ENCODE results near the gene PEX3.
A peak's percentile ranks its signal among the peaks of the same experiment; 100 is the strongest.

PEX3 gene, protein sequence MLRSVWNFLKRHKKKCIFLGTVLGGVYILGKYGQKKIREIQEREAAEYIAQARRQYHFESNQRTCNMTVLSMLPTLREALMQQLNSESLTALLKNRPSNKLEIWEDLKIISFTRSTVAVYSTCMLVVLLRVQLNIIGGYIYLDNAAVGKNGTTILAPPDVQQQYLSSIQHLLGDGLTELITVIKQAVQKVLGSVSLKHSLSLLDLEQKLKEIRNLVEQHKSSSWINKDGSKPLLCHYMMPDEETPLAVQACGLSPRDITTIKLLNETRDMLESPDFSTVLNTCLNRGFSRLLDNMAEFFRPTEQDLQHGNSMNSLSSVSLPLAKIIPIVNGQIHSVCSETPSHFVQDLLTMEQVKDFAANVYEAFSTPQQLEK

DNA sequence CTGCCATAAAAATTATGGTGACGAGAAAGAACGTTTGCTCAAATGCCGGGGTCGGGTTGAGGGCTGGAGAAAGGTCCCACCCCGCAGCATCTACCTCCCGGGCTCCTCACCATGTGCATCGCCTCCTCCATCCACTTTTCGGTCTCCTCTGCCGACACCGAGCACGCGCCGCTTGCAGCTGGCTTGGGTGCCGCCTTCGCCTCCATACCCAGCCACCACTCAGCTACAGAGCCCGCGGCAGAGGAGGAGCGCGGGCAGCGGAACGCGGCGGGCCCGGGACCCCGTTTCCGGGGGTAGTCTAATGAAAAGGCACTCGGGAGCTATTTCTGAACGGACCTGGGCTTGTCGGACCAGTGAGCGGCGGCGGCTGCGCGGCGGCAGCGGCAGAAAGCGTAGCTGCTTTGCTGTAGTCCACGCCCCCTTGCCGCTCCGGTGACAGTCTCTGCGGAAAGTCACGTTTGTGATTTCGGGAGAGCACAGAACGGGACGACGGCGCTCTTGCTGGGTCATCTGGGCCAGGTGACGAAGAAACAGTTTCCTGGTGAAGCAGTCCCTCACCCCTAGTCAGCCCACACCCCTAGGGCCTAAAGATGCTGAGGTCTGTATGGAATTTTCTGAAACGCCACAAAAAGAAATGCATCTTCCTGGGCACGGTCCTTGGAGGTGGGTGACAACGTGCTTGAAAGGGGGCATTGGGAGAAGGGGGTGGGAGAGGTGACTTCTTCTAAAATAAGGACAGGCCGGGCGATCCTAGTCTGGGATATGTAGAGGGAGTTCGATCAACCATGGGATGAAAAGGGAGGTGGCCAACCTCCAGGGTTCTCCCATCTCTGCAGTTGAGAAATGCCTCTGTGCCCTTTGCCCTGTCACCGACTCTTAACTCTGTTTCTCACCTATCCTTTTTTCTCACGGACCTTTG, at the start of gene PEX3, which contains the start of gene ADAT2:
TSS of gene PEX3 (plus strand) at position 353 of the 919 bp plus-strand sequence. CDS start at position 591, 238 bp downstream.
TSS of gene ADAT2 (minus strand) at position 243 of the 919 bp plus-strand sequence. CDS start at position 206, 37 bp downstream.
- DNase-seq (ENCODE audit: low read depth, low spot score), result peak; percentile 97

DNA sequence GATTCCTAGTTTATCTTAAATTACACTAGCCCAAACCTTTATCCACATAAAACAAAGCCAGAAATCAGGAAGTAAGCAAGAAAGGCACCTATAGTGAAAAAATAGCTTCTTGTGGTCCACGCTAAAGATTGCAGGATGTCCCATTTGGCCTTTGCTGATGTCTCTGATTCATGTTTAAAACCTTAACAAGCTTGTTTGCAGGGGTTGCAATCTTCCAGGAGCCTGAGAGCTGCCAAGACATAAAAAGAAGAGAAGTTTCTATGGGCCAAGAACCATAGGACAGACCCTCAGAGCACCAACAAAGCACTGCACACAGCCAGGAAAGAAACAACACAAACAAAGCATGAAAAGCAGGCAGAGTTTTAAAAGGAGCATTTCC, 49.5 kb upstream of the PEX3 start:
- DNase-seq (ENCODE audit: low read depth, low spot score), result no peak

DNA sequence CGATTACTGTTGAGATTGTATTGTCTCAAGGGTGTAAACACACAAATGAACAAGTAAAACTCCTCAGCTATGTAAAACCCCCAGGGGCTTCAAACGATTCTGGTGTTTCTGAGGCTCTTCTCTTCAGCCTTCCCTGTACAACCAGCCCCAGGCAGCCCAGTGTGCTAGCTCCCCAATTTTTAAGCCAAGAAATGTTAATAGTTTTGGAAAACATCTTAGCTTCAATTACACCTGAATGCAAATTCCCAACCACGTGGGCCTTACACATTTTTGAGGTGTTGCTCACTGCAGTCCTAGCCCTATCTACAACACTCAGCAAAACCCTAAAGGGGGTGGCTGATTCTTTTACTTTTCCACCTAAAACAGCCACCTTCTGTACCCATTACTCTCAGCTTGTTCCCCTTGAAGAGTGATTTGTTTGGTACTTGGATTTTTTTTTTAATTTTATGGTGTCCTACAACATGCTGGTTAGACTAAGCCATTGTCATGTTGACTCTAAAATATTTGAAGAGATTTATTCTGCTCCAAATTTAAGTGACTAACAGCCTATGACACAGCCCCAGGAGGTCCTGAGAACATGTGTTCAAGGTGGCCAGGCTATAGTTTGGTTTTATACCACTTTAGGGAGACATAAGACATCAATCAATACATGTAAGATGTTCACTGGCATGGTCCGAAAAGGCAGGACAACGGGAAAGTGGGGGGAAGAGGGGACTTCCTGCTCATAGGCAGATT, 48.8 kb upstream of the PEX3 start:
- DNase-seq (ENCODE audit: low read depth, low spot score), result peak; percentile 66

DNA sequence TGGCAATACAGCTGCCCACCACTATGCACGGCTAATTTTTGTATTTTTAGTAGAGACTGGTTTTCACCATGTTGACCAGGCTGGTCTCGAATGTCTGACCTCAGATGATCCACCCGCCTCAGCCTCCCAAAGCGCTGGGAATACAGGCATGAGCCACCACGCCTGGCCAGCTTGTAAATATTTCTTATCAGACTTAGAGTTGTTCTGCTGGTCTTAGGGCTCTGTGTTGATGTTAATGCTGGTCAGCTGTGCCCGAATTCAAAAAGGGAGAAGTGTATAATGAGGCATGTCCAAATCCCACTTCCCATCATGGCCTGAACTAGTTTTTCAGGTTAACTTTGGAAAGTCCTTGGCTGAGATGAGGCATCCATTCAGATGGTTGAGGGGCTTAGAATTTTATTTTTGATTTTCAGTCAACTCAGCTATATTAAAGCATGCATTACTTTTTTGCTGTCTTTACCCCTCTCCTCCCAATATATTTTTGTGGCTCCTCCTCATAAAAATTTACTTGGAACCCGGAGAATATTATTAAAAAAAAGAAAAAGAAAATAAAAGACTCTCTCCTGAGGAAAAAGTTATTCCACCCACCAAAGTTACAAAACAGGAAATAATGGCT, 47.8 kb upstream of the PEX3 start:
- DNase-seq (ENCODE audit: low read depth, low spot score), result peak; percentile 39

DNA sequence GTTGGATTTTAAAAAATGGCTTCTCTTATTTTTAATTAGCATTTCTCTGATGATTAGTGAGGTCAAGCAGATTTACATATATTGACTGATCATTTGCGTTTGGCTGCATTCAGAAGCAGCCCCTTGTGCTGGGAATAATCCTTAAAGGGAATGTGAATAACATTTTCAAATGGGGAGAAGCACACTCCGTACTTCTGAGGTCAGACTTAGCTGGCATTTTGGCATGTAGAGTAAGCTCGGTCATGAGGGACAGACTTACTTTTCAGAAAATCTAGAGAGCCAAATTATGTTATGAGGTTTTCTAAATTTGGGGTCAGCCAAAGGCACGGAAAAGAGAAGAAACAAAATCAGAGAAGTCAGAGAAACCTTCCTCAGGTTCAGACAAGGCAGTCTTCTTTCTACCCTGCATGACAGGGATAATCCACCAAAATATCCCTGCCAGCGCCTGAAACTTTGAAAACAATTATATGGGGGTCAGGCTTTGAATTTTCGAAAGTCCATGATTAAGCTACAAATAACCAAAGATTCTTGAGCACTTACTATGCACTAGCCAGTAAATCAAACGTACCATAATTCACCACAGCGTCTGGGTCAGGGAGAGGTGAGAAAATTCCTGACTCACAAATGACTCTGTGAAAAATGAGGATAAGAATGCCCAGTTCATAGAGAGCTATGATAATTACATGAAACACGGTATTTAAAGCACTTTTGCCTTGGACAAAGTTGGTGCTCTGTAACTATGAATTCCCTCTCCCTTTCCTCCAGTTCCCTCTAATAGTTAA, 45.0 kb upstream of the PEX3 start:
- no peak for DNase-seq (ENCODE audit: low read depth, low spot score)

DNA sequence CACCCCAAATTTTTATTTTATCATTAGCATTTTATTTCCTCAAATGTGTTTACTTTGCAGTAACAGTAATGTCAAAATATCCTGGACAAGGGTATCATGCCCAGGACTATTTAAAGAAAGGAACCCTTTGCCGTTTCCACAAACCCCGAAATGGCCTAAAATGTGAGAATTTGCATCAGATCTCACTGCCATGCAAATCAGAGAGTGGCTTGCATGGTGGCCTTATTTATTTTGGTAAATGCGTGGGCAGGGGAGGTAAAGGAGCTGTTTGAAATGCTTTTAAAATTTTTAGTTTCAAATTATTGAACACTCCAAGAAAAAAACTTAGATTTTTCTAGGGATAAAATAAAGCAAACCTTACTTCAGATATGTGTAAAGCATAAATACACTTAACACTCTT, 43.9 kb upstream of the PEX3 start:
- no peak for DNase-seq (ENCODE audit: low read depth, low spot score)

DNA sequence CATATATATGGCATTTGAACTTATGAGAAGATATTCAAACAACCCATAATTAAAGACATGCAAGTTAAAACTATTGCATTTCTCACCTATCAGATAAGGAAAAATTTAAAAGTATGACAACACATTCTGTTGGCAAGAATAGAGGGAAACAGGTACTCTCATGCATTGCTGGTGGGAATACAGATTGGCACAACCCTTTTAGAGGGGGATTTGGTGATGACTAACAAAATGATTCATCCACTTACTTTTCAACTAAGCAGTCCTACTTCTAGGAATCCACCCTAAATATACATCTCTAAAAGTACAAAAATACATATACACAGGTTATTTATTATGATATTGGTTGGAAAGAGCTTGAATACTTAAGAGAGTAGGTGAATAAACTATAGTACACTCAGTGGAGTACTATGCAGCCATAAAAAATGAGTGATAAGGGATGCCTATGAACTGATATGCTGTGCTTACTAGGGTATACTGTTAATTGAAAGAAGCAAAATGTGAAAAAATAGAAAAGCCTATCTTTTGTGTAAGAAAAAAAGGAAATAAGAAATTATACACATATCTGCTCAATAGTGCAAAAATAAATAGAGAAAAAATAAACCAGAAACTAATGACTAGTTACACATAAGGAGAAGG, 42.3 kb upstream of the PEX3 start:
- DNase-seq (ENCODE audit: low read depth, low spot score), result no peak

DNA sequence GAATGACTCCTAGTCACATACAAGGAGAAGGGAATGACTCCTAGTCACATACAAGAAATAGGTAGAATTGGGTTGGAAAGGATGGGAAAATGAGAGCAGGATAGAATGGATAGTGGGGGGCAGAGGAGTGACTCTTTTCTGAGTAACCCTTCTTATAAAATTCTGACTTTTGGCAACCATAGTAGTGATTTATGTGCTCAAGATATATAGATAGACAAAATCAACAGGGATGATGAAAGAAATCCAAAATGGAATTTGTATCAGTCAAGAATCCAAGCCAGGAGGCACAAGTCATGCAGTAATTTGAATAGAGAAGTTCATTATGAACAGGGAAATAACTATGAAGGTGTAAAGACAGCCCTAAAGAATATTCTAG, 41.8 kb upstream of the PEX3 start:
- DNase-seq (ENCODE audit: low read depth, low spot score), result no peak

DNA sequence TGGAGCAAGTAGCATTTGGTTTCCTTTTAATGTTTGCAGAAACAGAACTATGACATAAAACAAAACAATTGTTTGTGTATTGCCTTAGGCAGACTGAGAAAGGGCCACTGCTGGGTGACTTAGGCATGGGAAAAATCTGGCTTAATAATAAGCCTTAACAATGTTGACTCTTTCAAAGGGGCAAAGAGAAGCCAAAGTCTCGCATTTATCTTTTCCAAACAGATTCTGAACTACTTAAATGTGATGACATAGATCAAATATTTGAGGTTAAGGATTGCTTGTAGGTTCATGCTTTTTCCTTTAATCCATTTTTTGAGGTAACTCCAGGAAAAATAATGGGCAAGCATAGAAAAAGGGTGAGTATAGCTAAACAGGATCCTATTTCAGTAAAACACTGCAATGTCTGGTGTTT, 39.7 kb upstream of the PEX3 start:
- DNase-seq (ENCODE audit: low read depth, low spot score), result no peak

DNA sequence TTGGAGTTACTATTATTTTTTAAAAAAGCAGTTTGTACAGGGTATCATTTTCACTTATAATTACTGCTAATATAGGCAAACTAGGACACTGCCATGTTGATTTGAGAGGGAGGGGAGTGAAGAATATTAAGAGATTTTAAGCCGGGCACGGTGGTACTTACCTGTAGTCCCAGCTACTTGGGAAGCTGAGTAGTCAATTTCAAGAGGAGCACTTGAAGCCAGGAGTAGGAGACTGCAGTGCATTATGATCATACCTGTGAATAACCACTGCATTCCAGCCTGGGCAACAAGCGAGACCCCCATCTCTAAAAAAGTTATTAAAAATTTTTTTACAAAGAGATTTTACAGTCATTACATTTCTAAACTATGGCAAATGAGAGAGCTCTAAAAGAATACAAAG, 35.8 kb upstream of the PEX3 start:
- no peak for DNase-seq (ENCODE audit: low read depth, low spot score)

DNA sequence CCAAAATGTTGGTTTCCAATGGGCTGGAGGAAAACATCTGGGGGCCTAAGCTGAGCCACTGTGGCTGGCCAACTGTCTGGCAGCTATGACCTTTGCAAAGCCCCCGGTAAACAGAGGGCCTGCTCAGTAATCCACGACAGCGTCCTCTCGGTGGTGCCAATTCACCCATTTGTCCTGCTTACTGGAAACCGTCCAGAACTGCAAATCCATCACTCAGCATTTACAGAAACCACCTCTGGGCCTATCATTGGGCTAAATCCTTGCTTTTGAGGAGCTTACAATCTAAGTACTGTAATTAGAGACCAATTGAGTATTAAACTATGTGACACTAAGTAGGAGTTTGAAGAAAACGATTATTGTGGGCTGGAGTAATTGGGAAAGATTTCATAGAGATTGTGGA, 31.1 kb upstream of the PEX3 start:
- no peak for DNase-seq (ENCODE audit: low read depth, low spot score)

DNA sequence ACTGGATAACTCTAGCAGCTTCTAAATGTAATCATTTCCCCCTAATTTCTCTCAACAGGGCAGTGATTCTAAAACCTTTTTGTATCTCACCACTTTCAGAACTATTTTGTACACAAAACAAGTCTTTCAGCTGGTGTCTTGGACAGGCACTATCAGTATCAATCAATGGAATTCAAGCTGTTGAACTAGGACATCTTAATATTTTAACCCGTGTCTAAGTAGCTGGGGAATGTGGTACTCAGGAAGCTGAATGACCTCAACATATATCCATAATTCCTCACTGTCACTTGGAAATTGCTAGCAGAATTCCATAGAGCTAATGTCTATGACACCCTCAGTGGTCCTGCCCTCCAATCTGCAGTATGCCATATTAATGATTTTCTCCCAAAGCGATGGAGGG, 24.6 kb upstream of the PEX3 start:
- DNase-seq (ENCODE audit: low read depth, low spot score), result no peak

DNA sequence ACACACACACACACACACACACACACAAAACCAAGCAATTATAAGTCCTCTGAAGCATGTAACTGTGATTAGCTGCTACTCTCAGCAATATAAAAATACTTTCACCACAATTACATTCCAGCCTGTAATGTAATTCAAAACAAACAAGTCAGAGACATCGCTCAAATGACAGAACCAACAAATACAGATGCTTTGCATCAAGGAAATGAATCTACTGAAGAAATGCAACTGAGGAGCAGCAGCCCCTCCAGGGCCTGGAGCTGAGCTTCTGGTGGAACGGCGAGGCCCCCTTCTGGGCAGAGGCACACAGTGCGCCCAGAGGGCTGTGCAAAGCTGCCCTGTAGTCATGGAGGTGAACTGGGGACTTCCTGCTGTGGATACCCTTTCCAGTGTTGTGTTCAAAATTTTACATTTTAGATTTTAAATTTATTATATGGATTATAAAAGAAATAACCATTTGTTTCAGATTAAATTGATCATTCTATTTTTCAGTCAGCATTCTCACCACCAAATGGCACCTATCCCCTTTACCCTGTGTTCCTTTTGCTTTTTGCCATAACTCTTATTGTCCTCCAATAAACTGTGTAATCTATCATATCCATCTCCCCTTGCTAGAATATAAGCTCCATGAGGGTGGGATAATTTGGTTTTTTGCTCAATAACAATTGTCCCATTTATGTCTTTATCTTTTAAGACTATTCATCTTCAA, 23.3 kb upstream of the PEX3 start:
- DNase-seq (ENCODE audit: low read depth, low spot score), result peak; percentile 84

DNA sequence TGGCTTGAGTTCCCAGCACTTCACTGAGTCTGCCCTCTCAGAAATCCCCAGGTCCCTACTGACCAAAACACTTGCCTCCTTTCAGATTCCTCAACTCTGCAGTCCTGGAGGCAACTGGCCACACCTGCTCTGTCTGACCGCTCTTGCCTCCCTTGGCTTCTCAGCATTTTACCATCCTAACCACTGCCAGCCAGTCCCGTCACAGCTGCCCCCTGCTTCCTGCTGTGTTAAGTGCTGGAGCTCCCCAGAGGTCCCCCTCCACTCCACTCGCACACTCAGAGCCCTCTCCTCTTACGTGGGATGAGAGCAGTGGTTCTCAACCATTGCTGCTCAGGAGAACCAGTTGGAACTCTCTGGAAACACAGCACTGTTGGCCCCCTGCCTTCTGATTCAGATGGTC, 20.6 kb upstream of the PEX3 start:
- no peak for DNase-seq (ENCODE audit: low read depth, low spot score)

DNA sequence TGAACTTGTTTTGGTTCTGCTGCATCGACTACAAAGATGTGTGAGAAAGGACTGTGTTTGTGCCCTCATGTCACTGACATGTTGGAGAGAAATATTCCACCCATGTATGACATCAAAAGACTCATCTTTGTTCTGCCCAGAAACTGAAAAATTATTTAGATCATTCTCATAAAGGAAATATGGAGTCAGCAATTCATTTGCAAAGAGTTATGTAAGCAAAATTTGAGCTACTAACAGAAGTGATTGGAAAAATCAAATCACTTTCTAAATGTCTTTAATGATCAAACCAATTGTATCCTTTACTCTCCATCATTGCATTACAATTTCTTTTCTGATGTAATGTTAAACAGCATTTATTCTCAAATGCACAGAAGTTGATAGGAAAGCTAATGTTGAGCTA, 19.4 kb upstream of the PEX3 start:
- DNase-seq (ENCODE audit: low read depth, low spot score), result no peak

DNA sequence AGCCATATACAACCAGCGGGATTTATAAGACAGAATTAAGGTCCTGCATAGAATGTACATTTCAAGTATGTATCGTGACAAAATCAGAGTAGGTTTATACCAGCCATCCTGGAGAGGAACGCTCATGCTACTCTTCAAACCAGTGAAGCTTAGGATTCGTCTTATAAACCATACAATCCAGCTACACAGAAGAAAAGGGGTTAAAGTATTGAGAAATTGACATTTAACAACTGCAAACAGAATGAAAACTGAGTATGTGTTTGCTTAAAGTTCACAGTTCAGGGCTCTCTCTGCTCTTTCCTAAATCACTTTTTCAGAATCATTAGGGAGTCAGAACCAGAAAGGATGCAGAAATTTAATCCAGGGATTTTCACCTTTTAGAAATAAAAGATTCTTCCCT, 18.0 kb upstream of the PEX3 start:
- no peak for DNase-seq (ENCODE audit: low read depth, low spot score)

DNA sequence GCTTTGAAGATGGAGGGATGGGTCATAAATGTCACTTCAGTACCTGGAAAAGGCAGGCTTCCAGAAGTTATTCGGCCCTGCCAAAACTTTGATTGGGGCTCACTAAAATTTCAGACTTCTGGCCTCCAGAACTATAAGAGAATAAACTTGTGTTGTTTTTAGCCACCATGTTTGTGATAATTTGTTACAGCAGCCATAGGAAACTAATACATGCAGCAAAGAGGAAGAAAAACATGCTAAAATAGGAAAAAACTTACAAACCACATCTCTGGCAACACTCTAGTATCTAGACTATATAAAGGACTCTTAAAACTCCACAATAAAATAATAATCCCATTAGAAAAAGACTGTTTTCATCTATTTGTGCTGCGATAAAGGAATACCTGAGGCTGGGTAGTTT, 9.6 kb upstream of the PEX3 start:
- no peak for DNase-seq (ENCODE audit: low read depth, low spot score)

DNA sequence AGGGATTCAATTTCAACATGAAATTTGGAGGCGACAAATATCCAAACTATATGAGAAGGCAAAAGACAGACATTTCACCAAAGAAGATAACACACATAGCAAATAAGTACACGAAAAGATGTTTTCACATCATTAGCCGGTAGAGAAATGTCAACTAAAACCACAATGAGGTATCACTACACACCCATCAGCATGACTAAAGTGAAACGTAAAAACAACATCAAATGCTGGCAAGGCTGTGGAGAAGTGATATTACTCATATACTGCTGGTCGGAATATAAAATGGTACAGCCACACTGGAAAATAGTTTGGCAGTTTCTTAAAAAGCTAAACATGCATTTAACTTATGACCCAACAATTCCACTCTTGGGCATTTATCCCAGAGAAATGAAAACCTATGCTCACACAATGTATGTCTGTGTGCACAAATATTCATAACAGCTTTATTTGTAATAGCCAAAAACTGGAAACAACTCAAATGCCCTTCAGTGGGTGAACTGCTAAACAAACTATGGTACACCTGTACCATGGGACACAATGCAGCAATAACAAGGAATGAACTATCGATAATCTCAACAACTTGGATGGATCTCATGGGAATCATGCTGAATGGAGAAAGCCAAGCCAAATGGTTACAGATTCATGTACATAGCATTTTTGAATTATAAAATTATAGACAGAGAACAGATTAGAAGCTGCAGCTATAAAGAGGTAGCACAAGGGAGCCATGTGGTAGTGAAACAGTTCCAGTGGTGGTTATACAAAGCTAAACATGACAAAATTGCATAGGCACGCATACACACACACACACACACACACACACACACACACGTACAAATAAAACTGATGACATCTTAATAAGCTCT, 8.7 kb upstream of the PEX3 start:
- no peak for DNase-seq (ENCODE audit: low read depth, low spot score)

DNA sequence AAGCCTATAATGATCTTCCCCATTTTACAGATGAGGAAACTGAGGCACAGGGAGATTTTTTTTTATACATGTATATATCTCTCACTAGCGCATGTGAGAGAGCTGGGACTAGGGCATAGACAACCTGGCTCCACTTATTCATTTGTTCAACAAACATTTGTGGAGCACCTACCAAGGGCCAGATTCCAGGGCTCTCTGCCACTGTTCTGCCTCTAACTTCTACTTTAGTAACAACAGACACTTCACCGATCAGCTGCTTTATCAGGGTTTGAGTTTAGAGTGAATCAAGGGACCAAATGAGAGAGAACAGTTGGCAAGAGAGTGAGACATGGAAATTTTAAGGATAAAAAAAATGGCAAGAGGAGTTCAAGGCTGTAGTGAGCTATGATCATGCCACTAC, 7.5 kb upstream of the PEX3 start:
- no peak for DNase-seq (ENCODE audit: low read depth, low spot score)

Data from ELF-1 (cell line).